ENCODE data around the gene PDRG1. TPM values are rescaled to one million over a fixed set of nuclear protein-coding genes. Genes with fewer than 3 reads are reported as not detected.
A peak's percentile ranks its signal among the peaks of the same experiment; 100 is the strongest.

The PDRG1 gene
- polyA plus RNA-seq, 1 of the 3 experiments (the other 2 are of a cell fraction), result 18.9 TPM

DNA sequence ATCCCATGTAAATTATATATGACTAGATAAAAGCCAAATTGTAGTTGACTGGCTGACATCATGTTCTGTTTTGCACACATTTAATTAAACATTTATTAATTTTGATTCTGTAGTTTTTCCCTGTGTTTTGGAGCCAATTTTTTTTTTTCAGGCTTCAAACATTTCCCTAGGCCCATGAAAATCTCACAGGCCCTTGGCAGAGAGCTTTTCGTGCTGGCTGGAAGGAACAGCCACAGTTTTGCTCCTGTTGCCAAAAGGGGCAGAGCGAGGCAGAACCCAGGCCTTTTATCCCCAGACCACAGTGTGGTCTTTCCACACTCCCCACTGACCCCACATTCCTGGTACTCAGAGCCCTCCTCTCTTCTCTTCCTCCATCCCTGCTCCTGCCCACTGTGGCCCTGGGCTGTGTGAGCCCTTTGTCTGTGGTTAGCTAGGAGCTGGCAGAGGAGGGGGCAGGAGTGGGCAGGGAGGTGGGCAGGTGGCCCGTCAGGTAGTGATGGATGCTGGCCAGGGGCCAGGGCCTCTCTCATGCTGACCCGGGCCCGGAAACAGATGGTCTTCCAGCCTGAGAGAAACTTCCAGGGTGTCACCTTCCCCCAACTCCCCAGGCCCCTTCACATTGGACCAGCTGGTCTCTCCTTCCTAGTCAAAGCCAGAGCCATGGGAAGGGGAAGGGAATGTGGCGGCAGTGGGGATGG is 38.9 kb upstream of the PDRG1 start:
- Histone ChIP-seq H3K4me1 (ENCODE audit: control insufficient read depth in 1 of 2, insufficient read depth in 2 of 2, low read depth in 1 of 2, low read length in 1 of 2) (peaks cover 0 to 8% of the 10 kb centered on the region in 2 experiments; a peak in 1 of 4 replicates), H2AFZ (ENCODE audit: low read depth) (no peak overlapping the region)

More for the DNA sequence above, 38.9 kb upstream of the PDRG1 start:
- POLR2A ChIA-PET, result interaction anchor here (0.8 kb wide), 1 partner anchor 22 kb away, joined by 3 read pairs; the partner anchor contains the start of gene XKR7
- no peaks in the 10 kb centered on the region for H3K9me2 ChIP-seq
- peak; percentile 47 for DNase-seq
- no peaks in the 10 kb centered on the region for H3K9me3 ChIP-seq
- no peaks in the 10 kb centered on the region for H3K36me3 ChIP-seq (replicated peaks in 1 of 2; ENCODE audit: control insufficient read depth in 1 of 2, insufficient read depth in 2 of 2, low read length in 1 of 2)
- no peaks in the 10 kb centered on the region; the same call in 1 of the 2 replicates for H3K27me3 ChIP-seq (ENCODE audit: insufficient read depth)
- TF ChIP-seq RFX5 (IDR thresholded peaks at IDR 0.05; ENCODE audit: low read length), result no peak
- TF ChIP-seq MXI1 (IDR thresholded peaks at IDR 0.05; ENCODE audit: low read depth, low read length), result no peak
- TF ChIP-seq, protein P1, sequence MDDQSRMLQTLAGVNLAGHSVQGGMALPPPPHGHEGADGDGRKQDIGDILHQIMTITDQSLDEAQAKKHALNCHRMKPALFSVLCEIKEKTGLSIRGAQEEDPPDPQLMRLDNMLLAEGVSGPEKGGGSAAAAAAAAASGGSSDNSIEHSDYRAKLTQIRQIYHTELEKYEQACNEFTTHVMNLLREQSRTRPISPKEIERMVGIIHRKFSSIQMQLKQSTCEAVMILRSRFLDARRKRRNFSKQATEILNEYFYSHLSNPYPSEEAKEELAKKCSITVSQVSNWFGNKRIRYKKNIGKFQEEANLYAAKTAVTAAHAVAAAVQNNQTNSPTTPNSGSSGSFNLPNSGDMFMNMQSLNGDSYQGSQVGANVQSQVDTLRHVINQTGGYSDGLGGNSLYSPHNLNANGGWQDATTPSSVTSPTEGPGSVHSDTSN (IDR thresholded peaks at IDR 0.05), result no peak
- no peak for TF ChIP-seq POLR2AphosphoS5 (IDR thresholded peaks at IDR 0.05; ENCODE audit: low read depth, low read length)
- no peak for TF ChIP-seq RXRA (IDR thresholded peaks at IDR 0.05; ENCODE audit: borderline replicate concordance, low read depth)
- TF ChIP-seq, protein P2, sequence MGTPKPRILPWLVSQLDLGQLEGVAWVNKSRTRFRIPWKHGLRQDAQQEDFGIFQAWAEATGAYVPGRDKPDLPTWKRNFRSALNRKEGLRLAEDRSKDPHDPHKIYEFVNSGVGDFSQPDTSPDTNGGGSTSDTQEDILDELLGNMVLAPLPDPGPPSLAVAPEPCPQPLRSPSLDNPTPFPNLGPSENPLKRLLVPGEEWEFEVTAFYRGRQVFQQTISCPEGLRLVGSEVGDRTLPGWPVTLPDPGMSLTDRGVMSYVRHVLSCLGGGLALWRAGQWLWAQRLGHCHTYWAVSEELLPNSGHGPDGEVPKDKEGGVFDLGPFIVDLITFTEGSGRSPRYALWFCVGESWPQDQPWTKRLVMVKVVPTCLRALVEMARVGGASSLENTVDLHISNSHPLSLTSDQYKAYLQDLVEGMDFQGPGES (IDR thresholded peaks at IDR 0.05; ENCODE audit: low read depth, low read length), result no peak
- TF ChIP-seq EP300 (IDR thresholded peaks at IDR 0.05; ENCODE audit: borderline replicate concordance in 1 of 2, low read depth in 1 of 2, low read length in 1 of 2), result no peak
- TF ChIP-seq, protein P3, sequence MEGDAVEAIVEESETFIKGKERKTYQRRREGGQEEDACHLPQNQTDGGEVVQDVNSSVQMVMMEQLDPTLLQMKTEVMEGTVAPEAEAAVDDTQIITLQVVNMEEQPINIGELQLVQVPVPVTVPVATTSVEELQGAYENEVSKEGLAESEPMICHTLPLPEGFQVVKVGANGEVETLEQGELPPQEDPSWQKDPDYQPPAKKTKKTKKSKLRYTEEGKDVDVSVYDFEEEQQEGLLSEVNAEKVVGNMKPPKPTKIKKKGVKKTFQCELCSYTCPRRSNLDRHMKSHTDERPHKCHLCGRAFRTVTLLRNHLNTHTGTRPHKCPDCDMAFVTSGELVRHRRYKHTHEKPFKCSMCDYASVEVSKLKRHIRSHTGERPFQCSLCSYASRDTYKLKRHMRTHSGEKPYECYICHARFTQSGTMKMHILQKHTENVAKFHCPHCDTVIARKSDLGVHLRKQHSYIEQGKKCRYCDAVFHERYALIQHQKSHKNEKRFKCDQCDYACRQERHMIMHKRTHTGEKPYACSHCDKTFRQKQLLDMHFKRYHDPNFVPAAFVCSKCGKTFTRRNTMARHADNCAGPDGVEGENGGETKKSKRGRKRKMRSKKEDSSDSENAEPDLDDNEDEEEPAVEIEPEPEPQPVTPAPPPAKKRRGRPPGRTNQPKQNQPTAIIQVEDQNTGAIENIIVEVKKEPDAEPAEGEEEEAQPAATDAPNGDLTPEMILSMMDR (IDR thresholded peaks at IDR 0.05), result no peak
- TF ChIP-seq, protein P4, sequence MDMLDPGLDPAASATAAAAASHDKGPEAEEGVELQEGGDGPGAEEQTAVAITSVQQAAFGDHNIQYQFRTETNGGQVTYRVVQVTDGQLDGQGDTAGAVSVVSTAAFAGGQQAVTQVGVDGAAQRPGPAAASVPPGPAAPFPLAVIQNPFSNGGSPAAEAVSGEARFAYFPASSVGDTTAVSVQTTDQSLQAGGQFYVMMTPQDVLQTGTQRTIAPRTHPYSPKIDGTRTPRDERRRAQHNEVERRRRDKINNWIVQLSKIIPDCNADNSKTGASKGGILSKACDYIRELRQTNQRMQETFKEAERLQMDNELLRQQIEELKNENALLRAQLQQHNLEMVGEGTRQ (IDR thresholded peaks at IDR 0.05; ENCODE audit: borderline replicate concordance, low read depth, low read length), result no peak
- TF ChIP-seq SIN3A (IDR thresholded peaks at IDR 0.05; ENCODE audit: borderline replicate concordance, low read depth, low read length), result no peak
- no peak for TF ChIP-seq GABPA (IDR thresholded peaks at IDR 0.05; ENCODE audit: low read depth)
- no peaks in the 10 kb centered on the region for H4K20me1 ChIP-seq (ENCODE audit: insufficient read depth)
- H3K79me2 ChIP-seq (ENCODE audit: insufficient read depth), result no peaks in the 10 kb centered on the region
- H3K4me2 ChIP-seq, result no peak overlapping the region
- CTCF ChIA-PET, result interaction anchor here (0.7 to 1.5 kb wide), 6 partner anchors 29 to 168 kb away, joined by 3 to 6 read pairs (median 4); no protein-coding TSS in a partner anchor
- no peak overlapping the region for H3K9ac ChIP-seq
- H3F3A ChIP-seq (replicated peaks; ENCODE audit: insufficient read depth), result no peaks in the 10 kb centered on the region
- no peak overlapping the region; a peak in 1 of 4 replicates for H3K27ac ChIP-seq (ENCODE audit: low read depth in 2 of 2, low read length in 1 of 2)
- no peak overlapping the region for H3K4me3 ChIP-seq (ENCODE audit: low read depth in 2 of 2, low read length in 1 of 2)
- whole genome bisulfite sequencing (ENCODE audit: low lambda C conversion rate), result 52% methylated on average over 5 of the region's 6 CpGs

Measured in SK-N-SH (cell line).